AG08395 (cell line): ENCODE data around the gene NEURL4.
"Not testable (repeated sequence)": the region's sequence is repeated elsewhere in the genome, so short reads cannot be mapped to it uniquely, and the experiment has no call there.

Experiments
- DNase-seq: peaks from one replicate; pipeline ENCODE4 v3.0.0; 2012; ENCODE audit warnings: mixed read lengths, low spot score

NEURL4 gene

GRCh38 chr17:7347630-7348477, 18.7 kb upstream of the NEURL4 start:
- no peak for DNase-seq

- DNase-seq: no peak
Measured at GRCh38 chr17:7346761-7347614, 17.9 kb upstream of the NEURL4 start.

- DNase-seq: no peak
Measured at GRCh38 chr17:7343250-7343649, 14.1 kb upstream of the NEURL4 start.

- DNase-seq: no peak
Measured at GRCh38 chr17:7341842-7342241, 12.7 kb upstream of the NEURL4 start.

GRCh38 chr17:7340179-7340578, 11.0 kb upstream of the NEURL4 start:
- DNase-seq: peak; percentile 27

GRCh38 chr17:7337600-7337999, 8.5 kb upstream of the NEURL4 start:
- DNase-seq: not testable (repeated sequence)

- no peak for DNase-seq
Measured at GRCh38 chr17:7336240-7337175, 7.4 kb upstream of the NEURL4 start, which contains the start of gene ACAP1. TSS of gene ACAP1 (plus strand) at chr17:7336529. CDS start at chr17:7336735, 206 bp downstream.

- not testable (repeated sequence) for DNase-seq
Measured at GRCh38 chr17:7335765-7336164, 6.6 kb upstream of the NEURL4 start.

GRCh38 chr17:7334938-7335538, 5.9 kb upstream of the NEURL4 start:
- DNase-seq: no peak

- DNase-seq: not testable (repeated sequence)
Measured at GRCh38 chr17:7332600-7333069, 3.5 kb upstream of the NEURL4 start.

GRCh38 chr17:7332111-7332510, 3.0 kb upstream of the NEURL4 start:
- no peak for DNase-seq

GRCh38 chr17:7330638-7331015, 1.5 kb upstream of the NEURL4 start:
- DNase-seq: no peak

- peak; percentile 91 for DNase-seq
Measured at GRCh38 chr17:7329997-7330637, 982 bp upstream of the NEURL4 start.

- peak; percentile 98 for DNase-seq
Measured at GRCh38 chr17:7329374-7329996, 350 bp upstream of the NEURL4 start.

GRCh38 chr17:7328009-7328408, 1.1 kb downstream of the NEURL4 start:
- DNase-seq: no peak

- DNase-seq: no peak
Measured at GRCh38 chr17:7327501-7327900, 1.6 kb downstream of the NEURL4 start.

GRCh38 chr17:7327056-7327455, 2.1 kb downstream of the NEURL4 start:
- no peak for DNase-seq

GRCh38 chr17:7326186-7326585, 2.9 kb downstream of the NEURL4 start:
- DNase-seq: no peak

GRCh38 chr17:7325031-7325528, 4.1 kb downstream of the NEURL4 start:
- DNase-seq: no peak

- DNase-seq: no peak
Measured at GRCh38 chr17:7324438-7324779, 4.7 kb downstream of the NEURL4 start.
